SK-N-SH (cell line): ENCODE measurements around the gene DMD.

ENCODE experiments used
- FOSL2 ChIP-seq: IDR thresholded peaks from 2 replicates; pipeline ENCODE4 v1.4.0; 2012; ENCODE audit warnings: low read depth, mild to moderate bottlenecking, moderate library complexity, borderline replicate concordance
- FOXJ3 ChIP-seq: sonication (generic); formaldehyde crosslinking; IDR thresholded peaks from 2 replicates; pipeline ENCODE4 v1.5.1; 2020; ENCODE audit warnings: mild to moderate bottlenecking, missing genetic modification reagents
- JUND ChIP-seq: IDR thresholded peaks from 2 replicates; pipeline ENCODE4 v1.4.0; 2012
- MEF2A ChIP-seq: IDR thresholded peaks from 2 replicates; pipeline ENCODE4 v1.4.0; 2012; ENCODE audit warnings: low read depth, borderline replicate concordance
- POLR2AphosphoS5 ChIP-seq: IDR thresholded peaks from 2 replicates; pipeline ENCODE4 v1.6.1; 2012; ENCODE audit warnings: low read depth, low read length
- RFX5 ChIP-seq: IDR thresholded peaks from 2 replicates; pipeline ENCODE4 v1.6.1; 2012; ENCODE audit warnings: mild to moderate bottlenecking, improper control_type of control experiment, low read length
- RXRA ChIP-seq: IDR thresholded peaks from 2 replicates; pipeline ENCODE4 v1.4.0; 2012; ENCODE audit warnings: low read depth, mild to moderate bottlenecking, borderline replicate concordance
- TAF1 ChIP-seq: IDR thresholded peaks from 2 replicates; pipeline ENCODE4 v1.6.1; 2012; ENCODE audit warnings: low read depth, mild to moderate bottlenecking, low read length, moderate library complexity, borderline replicate concordance
- TCF12 ChIP-seq: IDR thresholded peaks from 2 replicates; pipeline ENCODE4 v1.4.0; 2012
- TF ChIP-seq, protein P1 (sequence below): fragments of 200-600 bp; sonication (generic); IDR thresholded peaks from 2 replicates; pipeline ENCODE4 v1.6.1; 2017; ENCODE audit warnings: antibody characterized with exemption, mild to moderate bottlenecking, moderate library complexity

DNA sequence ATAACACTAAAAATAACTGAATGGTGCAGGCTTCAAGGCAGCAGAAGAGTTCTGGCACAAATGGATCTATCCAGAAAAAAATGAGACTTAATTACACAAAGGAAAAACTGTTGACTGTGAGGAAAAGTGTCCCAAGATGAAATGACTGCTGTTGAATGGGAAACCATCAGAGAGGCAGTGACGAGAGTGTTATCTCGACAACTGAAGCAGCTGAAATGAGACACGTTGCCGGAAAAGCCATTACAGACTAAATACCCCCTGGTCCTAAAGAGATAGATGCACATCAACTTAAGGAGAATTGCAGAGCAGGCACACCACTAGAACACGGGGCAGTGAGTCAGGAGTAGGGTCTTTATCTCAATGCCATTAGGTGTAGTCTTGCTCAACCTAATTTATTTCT is 277.8 kb downstream of the DMD start:
- TF ChIP-seq JUND (no peak), FOXJ3 (CRISPR knock-in tag) (no peak), TAF1 (no peak), FOSL2 (no peak), TCF12 (no peak), POLR2AphosphoS5 (no peak), MEF2A (no peak), RXRA (no peak), RFX5 (no peak)
- TF ChIP-seq, protein P1, sequence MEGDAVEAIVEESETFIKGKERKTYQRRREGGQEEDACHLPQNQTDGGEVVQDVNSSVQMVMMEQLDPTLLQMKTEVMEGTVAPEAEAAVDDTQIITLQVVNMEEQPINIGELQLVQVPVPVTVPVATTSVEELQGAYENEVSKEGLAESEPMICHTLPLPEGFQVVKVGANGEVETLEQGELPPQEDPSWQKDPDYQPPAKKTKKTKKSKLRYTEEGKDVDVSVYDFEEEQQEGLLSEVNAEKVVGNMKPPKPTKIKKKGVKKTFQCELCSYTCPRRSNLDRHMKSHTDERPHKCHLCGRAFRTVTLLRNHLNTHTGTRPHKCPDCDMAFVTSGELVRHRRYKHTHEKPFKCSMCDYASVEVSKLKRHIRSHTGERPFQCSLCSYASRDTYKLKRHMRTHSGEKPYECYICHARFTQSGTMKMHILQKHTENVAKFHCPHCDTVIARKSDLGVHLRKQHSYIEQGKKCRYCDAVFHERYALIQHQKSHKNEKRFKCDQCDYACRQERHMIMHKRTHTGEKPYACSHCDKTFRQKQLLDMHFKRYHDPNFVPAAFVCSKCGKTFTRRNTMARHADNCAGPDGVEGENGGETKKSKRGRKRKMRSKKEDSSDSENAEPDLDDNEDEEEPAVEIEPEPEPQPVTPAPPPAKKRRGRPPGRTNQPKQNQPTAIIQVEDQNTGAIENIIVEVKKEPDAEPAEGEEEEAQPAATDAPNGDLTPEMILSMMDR: no peak
